Sigmoid colon (tissue), 4 donors: ENCODE measurements around the gene STXBP4.

Experiments used
- CTCF ChIP-seq, 4 experiments: fragments of 450-650 bp in 3 of 4; fragments of 200-600 bp in 1 of 4; IDR thresholded peaks; one replicate each; pipeline ENCODE4 v1.5.1; 2016 to 2019; ENCODE audit warnings: antibody characterized with exemption in 4 of 4, mild to moderate bottlenecking in 3 of 4, moderate library complexity in 2 of 4
- EP300 ChIP-seq, 4 donors: sonication (generic); formaldehyde crosslinking; IDR thresholded peaks; one replicate each; pipeline ENCODE4 v1.6.1; 2017; ENCODE audit warnings: antibody characterized with exemption in 4 of 4
- POLR2A ChIP-seq, 2 donors: fragments of 450-650 bp; IDR thresholded peaks; one replicate each; pipeline ENCODE4 v1.6.1; 2016; ENCODE audit warnings: antibody characterized with exemption in 2 of 2, mild to moderate bottlenecking in 2 of 2, moderate library complexity in 2 of 2
- POLR2AphosphoS5 ChIP-seq, 4 donors: sonication (generic); formaldehyde crosslinking; IDR thresholded peaks; one replicate each; pipeline ENCODE4 v1.6.1; 2017; ENCODE audit warnings: antibody characterized with exemption in 4 of 4

DNA sequence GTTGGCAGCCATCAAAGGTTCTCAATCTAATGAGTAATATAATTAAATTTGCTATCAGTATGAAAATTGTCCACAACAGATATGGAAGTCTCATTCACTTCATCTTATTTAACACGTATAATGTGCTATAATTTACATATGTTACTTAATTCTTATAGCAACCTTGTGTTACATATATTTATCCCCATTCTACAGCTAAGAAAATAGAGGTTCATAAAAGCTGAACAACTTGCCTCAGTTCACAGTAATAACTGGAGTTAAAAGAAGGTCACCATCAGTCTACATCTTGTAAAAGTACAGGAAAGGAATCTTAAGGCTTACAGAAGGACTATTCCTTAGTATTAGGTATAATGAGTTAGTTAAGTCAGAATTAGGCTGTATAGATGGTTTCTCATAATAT is 27.9 kb downstream of the STXBP4 start:
- TF ChIP-seq CTCF (IDR thresholded peaks at IDR 0.05): no peak
- TF ChIP-seq EP300 (IDR thresholded peaks at IDR 0.05): no peak
- no peak for TF ChIP-seq POLR2A (IDR thresholded peaks at IDR 0.05)
- no peak for TF ChIP-seq POLR2AphosphoS5 (IDR thresholded peaks at IDR 0.05)
